HUES64 (cell line): ENCODE results near the gene EXOC2.
"Not testable (repeated sequence)": the region's sequence is repeated elsewhere in the genome, so short reads cannot be mapped to it uniquely, and the experiment has no call there.

Experiments
- H3K27ac ChIP-seq: 2 replicates; pipeline ENCODE4 v1.7.0; 2013; ENCODE audit warnings: low read depth, low read length, inconsistent platforms
- H3K27me3 ChIP-seq: 2 replicates; pipeline ENCODE4 v1.6.1; 2013; ENCODE audit warnings: mild to moderate bottlenecking, low read length; ENCODE audit not compliant: insufficient read depth
- H3K36me3 ChIP-seq: 2 replicates; pipeline ENCODE4 v1.6.1; 2013; ENCODE audit warnings: mild to moderate bottlenecking, low read length; ENCODE audit not compliant: insufficient read depth
- H3K4me1 ChIP-seq: 2 replicates; pipeline ENCODE4 v1.6.1; 2013; ENCODE audit warnings: mild to moderate bottlenecking, low read length, moderate library complexity; ENCODE audit not compliant: insufficient read depth
- H3K4me3 ChIP-seq: 2 replicates; pipeline ENCODE4 v1.5.1; 2013; ENCODE audit warnings: mild to moderate bottlenecking, low read length, moderate library complexity
- H3K9ac ChIP-seq: 2 replicates; pipeline ENCODE4 v1.6.1; 2013; ENCODE audit warnings: mild to moderate bottlenecking, low read depth, low read length
- H3K9me3 ChIP-seq: 2 replicates; pipeline ENCODE4 v1.6.1; 2013; ENCODE audit warnings: low read depth, low read length; ENCODE audit not compliant: insufficient read depth
- WGBS: fragments of 150-250, 120-280 bp; methylation state at CpG from one replicate; pipeline ENCODE4 v1.1.7; 2013; ENCODE audit warnings: missing lambda C conversion rate; 5-methylcytosine and 5-hydroxymethylcytosine counted together

The EXOC2 gene

GRCh38 chr6:674956-675355, 18.0 kb downstream of the EXOC2 start:
- WGBS, result 65% methylated on average over 2 of the region's 3 CpGs
- Histone ChIP-seq H3K36me3 (peaks cover under 1% of the 10 kb centered on the region; the same call in 1 of the 2 replicates), H3K9me3 (peaks cover 9% of the 10 kb centered on the region; the same call in 1 of the 2 replicates), H3K4me1 (peaks cover 35% of the 10 kb centered on the region), H3K4me3 (no peak overlapping the region), H3K9ac (no peak overlapping the region; the same call in 1 of the 2 replicates), H3K27ac (peak overlapping the region; percentile 40; the same call in 1 of the 2 replicates), H3K27me3 (no peaks in the 10 kb centered on the region)

GRCh38 chr6:674406-674805, 18.5 kb downstream of the EXOC2 start:
- H3K27ac ChIP-seq, result peak overlapping the region; percentile 40; the same call in 1 of the 2 replicates
- H3K4me3 ChIP-seq, result no peak overlapping the region
- no peak overlapping the region; the same call in 1 of the 2 replicates for H3K9ac ChIP-seq
- H3K36me3 ChIP-seq, result peaks cover 2% of the 10 kb centered on the region; the same call in 1 of the 2 replicates
- peaks cover 30% of the 10 kb centered on the region for H3K4me1 ChIP-seq
- H3K27me3 ChIP-seq, result no peaks in the 10 kb centered on the region
- H3K9me3 ChIP-seq, result peaks cover 9% of the 10 kb centered on the region; the same call in 1 of the 2 replicates

DNA sequence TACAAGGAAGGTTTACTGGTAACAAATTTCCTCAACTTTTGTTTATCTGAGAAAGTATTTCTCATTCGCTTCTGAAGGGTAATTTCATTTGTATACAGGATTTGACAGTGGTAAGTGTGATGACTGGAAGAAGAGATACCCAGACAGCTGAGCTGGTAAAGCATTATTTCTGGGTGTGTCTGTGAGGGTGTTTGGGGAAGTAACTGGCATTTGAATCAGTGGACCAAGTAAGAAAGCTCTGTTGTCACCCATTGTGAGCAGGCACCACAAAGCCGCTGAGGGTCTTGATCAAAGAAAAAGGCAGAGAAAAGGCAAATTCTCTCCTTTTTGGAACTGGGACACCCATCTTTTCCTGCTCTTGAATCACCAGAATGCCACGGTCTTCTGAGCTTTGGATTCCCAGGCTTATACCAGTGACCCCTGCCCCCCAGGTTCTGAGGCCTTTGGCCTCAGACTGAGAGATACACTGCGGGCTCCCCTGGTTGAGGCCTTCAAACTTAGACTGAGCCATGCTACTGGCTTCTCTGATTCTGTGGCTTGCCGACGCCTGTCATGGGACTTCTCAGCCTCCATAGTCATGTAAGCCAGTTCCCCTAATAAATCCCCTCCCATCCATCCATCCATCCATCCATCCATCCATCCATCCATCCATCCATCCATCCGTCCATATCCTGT, 25.5 kb downstream of the EXOC2 start:
- Histone ChIP-seq H3K27me3 (no peaks in the 10 kb centered on the region), H3K4me3 (no peak overlapping the region), H3K4me1 (no peaks in the 10 kb centered on the region), H3K9ac (no peak overlapping the region), H3K9me3 (peaks cover 14% of the 10 kb centered on the region; the same call in 1 of the 2 replicates), H3K27ac (no peak overlapping the region), H3K36me3 (peaks cover 6% of the 10 kb centered on the region; the same call in 1 of the 2 replicates)
- 91% methylated on average over 1 of the region's 7 CpGs for WGBS

DNA sequence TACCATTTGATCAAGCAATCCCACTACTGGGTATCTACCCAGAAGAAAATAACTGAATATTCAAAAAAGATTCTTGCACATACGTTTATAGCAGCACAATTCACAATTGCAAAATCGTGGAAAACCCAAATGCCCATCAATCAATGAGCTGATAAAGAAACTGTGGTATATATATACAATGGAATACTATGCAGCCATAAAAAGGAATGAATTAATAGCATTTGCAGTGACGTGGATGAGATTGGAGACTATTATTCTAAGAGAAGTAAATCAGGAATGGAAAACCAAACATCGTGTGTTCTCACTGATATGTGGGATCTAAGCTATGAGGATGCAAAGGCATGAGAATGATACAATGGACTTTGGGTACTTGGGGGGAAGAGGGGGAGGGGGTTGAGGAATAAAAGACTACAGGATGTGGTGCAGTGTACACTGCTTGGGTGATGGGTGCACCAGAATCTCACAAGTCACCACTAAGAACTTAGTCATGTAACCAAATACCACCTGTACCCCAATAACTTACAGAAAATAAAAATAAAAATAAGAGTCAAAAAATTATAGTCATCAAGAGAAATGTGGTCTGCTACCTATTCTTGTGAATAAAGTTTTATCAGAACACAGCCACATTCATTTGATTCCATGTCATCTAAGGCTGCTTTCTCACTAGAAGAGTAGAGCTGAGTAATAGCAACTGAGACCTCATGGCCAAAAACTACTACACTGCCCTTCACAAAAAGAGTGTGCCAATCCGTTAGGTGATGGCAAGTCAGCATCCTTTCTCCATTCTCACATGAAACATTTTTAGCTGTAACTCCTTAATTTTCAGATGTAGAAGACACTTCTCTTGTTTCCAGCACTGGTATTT, 27.3 kb downstream of the EXOC2 start:
- Histone ChIP-seq H3K36me3 (peaks cover 6% of the 10 kb centered on the region; the same call in 1 of the 2 replicates), H3K27me3 (no peaks in the 10 kb centered on the region), H3K27ac (no peak overlapping the region), H3K9ac (no peak overlapping the region), H3K9me3 (peaks cover 8% of the 10 kb centered on the region; the same call in 1 of the 2 replicates), H3K4me1 (peaks cover 13% of the 10 kb centered on the region), H3K4me3 (no peak overlapping the region)
- WGBS, result 96% methylated on average over 4 of the region's 5 CpGs

- not testable (repeated sequence) for H3K27ac ChIP-seq, H3K9ac ChIP-seq, H3K27me3 ChIP-seq, H3K4me3 ChIP-seq, H3K9me3 ChIP-seq, H3K36me3 ChIP-seq
- 87% methylated on average over 4 of the region's 4 CpGs for WGBS
- peaks cover 30% of the 10 kb centered on the region for H3K4me1 ChIP-seq
These were observed 29.2 kb downstream of the EXOC2 start for GRCh38 chr6:663788-664187.

DNA sequence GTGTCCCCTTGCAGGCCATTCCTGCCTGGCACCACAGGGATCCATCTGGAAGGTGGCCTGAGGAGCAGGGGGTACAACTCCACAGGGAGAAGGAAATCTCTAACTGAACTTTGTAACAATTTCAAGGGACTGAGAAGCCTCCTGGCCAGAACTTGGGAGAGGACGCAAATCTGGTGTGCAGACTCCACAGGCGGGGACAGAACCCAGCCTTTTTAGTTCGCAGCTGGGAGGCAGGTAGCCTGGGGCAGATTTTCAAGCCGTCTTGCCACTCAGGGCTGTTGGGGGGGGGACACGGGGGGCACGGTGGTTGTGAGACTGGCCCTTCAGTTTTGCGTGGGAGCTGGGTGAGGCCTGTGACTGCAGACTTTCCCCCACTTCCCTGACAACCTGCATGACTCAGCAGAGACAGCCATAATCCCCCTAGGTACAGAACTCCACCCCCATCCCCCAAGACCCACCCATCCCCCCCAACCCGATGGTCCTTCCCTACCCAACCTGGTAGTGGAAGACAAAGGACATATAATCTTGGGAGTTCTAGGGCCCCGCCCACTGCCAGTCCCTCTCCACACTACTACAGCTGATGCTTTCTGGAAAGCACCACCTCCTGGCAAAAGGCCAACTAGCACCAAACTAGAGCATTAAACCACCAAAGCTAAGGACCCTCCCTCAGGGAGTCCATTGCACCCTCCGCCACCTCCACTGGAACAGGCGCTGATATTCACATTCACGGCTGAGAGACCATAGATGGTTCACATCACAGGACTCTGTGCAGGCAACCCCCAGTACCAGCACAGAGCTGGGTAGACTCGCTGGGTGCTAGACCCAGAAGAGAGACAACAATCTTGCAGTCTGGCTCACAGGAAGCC, 33.0 kb downstream of the EXOC2 start:
- Histone ChIP-seq H3K4me3 (no peak overlapping the region), H3K9ac (peak overlapping the region; percentile 69), H3K9me3 (no peaks in the 10 kb centered on the region; the same call in 1 of the 2 replicates), H3K27ac (peak overlapping the region; percentile 93), H3K36me3 (0 out of 2 replicates have a peak, but pooled peaks cover 2% of the 10 kb centered on the region), H3K27me3 (no peaks in the 10 kb centered on the region), H3K4me1 (peaks cover 43% of the 10 kb centered on the region)
- 69% methylated on average over 12 of the region's 13 CpGs for WGBS

GRCh38 chr6:658244-658643, 34.7 kb downstream of the EXOC2 start:
- Histone ChIP-seq H3K36me3 (0 out of 2 replicates have a peak, but pooled peaks cover 2% of the 10 kb centered on the region), H3K9ac (no peak overlapping the region), H3K9me3 (no peaks in the 10 kb centered on the region), H3K27me3 (no peaks in the 10 kb centered on the region), H3K4me3 (no peak overlapping the region), H3K4me1 (peaks cover 43% of the 10 kb centered on the region), H3K27ac (no peak overlapping the region)
- no CpG with 5 or more reads among the region's 2 CpGs for WGBS

DNA sequence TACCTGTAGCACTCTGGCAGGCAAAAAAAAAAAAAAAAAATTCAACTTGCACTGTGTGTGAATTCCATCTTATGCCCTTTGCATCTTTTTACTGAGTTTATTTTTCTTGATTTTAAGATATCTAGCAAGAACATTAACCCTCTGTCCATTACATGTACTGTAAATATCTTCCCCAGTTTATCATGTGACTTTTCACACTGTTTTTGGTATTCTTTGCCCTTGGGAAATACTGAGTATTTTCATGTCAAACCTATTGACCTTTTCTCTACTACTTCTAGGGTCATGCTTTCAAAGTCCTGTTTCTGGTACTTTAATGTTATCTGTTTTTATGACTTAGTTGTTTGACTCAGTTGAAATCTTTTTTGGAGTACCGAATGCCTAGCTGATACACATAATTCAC, 35.2 kb downstream of the EXOC2 start:
- Histone ChIP-seq H3K36me3 (0 out of 2 replicates have a peak, but pooled peaks cover 2% of the 10 kb centered on the region), H3K27ac (no peak overlapping the region), H3K9me3 (no peaks in the 10 kb centered on the region), H3K9ac (no peak overlapping the region), H3K4me3 (no peak overlapping the region), H3K4me1 (peaks cover 43% of the 10 kb centered on the region), H3K27me3 (no peaks in the 10 kb centered on the region)
- 93% methylated on average over 1 of the region's 1 CpG for WGBS

- 0 out of 2 replicates have a peak, but pooled peaks cover 2% of the 10 kb centered on the region for H3K36me3 ChIP-seq
These were observed 36.3 kb downstream of the EXOC2 start, which contains the start of gene HUS1B for GRCh38 chr6:656460-657252. Gene HUS1B, minus strand, starts transcription at chr6:657100. Its CDS starts 156 bp downstream, at chr6:656944.

GRCh38 chr6:654136-654535, 38.8 kb downstream of the EXOC2 start:
- H3K36me3 ChIP-seq, result 0 out of 2 replicates have a peak, but pooled peaks cover 2% of the 10 kb centered on the region
- no peak overlapping the region for H3K27ac ChIP-seq
- H3K9me3 ChIP-seq, result no peaks in the 10 kb centered on the region
- H3K27me3 ChIP-seq, result no peaks in the 10 kb centered on the region
- H3K4me3 ChIP-seq, result no peak overlapping the region
- peaks cover 32% of the 10 kb centered on the region for H3K4me1 ChIP-seq
- H3K9ac ChIP-seq, result no peak overlapping the region
- WGBS, result over 99% methylated on average over 4 of the region's 4 CpGs

More at GRCh38 chr6:656460-657252, 36.3 kb downstream of the EXOC2 start, which contains the start of gene HUS1B:
- H3K9me3 ChIP-seq, result no peaks in the 10 kb centered on the region
- 0 out of 2 replicates have a peak within 1 kb of the TSS, but pooled peaks have one; percentile 20 for H3K27ac ChIP-seq
- H3K9ac ChIP-seq, result no peak within 1 kb of the TSS
- no peaks in the 10 kb centered on the region for H3K27me3 ChIP-seq
- H3K4me1 ChIP-seq, result peaks cover 40% of the 10 kb centered on the region
- no peak within 1 kb of the TSS for H3K4me3 ChIP-seq
- WGBS, result 97% methylated on average over 73 of the region's 73 CpGs
